COR-L47 (cell line): ENCODE measurements around the gene ZNF280B.
"Not testable (repeated sequence)": the region's sequence is repeated elsewhere in the genome, so short reads cannot be mapped to it uniquely, and the experiment has no call there.

Experiments
- DNase-seq: peaks from one replicate; lab custom pipeline; 2025; lab: John Stamatoyannopoulos, UW

Gene ZNF280B

DNA sequence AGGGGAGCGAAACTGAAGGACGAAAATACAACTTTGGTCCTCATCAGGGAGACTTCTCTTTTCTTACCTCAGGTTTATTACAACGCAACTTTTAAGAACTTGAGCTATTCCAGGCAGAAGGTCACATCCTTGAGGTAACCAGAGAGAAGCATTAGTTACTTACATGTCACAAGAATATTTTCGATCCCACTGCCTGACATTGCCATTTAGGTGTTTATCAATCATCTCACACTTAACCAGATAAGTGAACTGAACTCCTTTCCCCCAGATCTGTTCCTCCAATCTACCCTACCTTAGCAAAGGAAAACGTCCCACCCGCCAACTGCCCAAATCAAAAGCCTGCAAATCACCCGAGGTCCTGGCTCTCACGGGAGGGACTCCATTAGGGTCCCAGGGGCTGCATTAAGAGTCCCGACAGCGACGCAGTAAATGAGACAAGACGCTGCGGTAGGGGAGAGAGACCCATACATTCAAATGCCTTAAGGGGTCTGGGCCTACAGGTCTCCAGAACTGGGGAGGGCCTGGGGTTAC lies 734 bp downstream of the ZNF280B start:
- no peak for DNase-seq

DNA sequence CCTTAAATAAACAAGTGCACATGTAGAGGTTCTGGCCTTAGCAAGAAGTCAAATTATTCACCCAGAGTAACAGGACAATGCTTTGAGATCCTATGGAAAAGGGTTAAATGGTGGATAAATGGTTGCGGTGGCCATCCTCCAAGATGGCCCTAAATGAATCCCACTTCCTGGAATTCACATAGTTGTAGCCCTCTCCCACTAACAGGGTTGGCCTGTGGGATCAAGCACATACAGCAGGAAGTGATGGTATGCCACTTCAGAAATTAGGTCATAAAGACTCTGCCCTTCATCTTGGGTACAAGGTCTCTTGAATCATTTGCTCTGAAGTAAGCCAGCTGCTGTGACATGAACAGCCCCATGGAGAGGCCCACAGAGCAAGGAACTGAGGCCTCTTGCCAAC lies 1.8 kb downstream of the ZNF280B start:
- no peak for DNase-seq

DNA sequence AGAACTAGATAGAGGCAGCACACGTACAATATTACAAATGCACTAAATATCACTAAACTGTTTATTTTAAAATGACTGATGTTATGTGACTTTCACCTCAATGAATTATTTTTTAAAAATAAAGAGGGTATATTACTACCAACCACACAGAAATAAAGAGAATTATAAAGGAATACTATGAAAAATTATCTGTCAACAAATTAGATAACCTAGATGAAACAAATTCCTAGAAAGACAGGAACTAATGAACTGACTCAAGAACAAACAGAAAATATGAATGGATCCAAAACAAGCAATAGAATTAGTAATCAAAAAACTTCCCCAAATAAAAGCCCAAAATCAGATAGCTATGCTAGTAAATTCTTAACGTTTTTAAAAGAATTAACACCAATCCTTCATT lies 10.3 kb downstream of the ZNF280B start:
- DNase-seq, result no peak

DNA sequence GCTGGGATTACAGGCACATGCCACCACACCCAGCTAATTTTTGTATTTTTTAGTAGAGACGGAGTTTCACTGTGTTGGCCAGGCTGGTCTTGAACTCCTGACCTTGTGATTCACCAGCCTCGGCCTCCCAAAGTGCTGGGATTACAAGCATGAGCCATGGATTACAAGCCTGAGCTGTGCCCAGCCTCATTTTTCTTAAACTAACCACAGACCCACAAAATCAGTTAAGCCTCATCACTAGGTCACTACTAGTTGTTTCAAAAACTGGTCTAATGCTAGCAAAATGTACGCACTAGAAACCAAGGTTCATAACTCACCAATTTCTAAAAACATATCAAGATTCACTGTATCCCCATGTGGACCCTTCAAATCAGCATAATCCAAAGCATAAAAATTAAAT lies 17.0 kb downstream of the ZNF280B start:
- DNase-seq, result not testable (repeated sequence)

DNA sequence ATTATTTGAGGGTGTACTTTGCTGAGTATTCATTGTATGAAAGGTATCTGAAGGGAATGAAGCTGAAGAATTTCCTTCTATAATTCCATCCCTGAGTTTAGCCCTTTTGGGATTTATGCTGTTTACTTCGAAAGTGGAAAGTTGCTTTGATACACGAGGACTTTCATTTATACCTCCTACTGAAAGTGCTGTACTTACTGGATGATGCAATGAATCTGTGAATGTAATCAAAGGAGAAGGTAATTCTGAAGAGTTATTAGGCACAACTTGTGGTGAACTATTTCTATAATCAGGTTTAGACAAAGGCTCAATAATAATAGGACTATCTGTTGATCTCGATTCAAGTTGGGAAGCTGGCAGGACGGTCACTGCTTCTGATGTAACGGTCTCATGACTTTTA lies 19.8 kb downstream of the ZNF280B start:
- no peak for DNase-seq

DNA sequence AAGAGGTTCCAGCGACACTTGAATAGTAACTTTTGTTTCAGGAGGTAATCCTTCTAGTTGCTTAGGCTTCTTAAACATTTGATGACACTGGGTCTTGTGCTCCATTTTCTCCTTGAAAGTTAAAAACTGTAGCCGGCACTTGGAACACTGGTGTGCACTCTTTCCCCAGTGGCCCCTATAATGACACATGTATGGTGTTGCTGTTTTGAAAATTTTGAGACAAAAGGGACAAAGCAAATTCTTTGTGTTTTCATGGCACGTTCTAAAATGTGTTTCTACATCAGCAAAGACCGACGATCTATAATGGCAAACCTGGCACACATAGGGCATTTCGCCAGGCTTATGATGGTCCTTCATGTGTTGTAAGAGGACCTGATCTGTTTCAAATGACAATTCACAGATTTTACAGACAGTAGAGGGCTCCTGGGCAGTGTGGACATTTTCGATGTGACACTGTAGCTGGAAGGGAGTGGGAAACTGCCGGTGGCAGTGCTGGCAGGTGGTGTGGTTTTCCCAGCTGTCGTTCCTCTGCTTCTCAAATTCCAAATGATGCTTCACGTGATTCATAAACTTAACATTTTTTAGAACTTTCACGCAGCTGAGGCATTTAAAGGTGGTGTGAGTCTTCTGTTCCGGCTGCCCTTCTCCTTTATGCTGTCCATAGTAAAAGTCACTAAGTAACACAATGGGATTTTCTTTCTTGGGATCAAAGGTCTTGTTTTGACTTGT lies 20.5 kb downstream of the ZNF280B start:
- DNase-seq, result no peak

DNA sequence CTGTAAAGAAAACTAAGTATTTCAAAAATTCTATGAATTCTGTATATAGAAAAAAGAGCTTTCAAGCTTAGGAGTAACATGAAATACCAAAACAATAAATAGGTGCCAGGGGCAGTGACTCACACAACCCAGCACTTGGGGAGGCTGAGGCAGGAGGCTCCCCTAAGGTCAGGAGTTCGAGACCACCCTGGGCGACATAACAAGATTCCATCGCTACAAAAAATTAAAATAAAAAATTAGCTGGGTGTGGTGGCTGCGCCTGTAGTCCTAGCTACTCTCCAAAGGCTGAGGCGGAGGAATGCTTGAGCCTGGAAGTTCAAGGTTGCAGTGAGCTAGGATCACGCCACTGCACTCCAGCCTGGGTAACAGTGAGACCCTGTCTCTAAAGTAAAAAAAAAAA lies 21.5 kb downstream of the ZNF280B start:
- no peak for DNase-seq

DNA sequence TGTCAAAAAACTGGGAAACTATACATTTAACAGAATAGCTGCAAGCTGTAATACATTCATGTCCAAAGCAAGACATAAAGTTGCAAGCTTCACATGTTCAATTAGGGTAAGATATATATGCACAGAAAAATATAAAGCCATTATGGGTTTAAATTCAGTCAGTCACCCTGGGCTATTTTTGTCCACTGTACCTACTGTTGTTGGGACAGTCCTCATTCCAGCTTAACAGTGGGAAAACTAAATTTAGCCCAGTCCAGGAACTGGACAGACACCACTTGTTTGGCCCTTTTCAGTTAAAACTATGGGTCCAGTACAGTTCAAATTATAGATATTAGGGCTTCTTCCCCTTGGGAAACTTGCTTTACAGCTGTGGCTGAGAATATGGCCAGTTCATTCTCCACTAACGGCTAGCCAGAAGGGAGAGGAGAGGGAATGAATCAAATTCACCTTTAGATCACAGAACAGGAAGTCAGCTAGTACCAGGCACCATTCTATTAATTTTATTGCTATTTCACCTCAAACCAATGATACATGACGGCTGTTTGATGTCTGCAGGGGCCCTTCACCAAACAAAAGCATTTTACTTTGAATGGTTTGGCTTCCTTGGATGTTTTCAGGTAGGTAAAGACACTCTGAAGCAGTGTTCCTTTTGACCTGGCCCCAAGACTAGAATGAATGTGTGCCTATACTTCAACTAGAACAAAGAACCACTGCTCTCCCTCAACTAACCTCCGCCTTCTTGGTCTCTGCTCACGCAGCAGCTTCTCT lies 22.2 kb downstream of the ZNF280B start:
- no peak for DNase-seq

DNA sequence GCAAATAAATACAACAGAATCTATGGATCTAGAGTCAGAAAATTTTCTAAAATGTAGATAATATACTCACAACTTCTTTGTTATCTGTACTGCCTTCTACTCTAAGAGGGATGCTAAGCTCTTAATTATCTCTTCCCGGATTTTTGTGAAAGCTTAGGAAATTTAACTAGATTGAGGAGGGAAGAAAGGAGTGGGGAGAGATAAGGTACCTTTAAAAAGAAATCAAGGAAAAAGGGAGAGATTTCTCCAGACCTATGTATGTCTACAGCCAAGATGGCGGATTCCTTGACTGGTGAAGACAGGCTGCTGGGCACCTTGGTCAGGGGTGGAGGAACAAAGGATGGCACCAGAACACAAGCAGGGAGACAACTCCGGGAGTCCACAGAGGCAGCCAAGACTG lies 23.0 kb downstream of the ZNF280B start:
- DNase-seq, result no peak

DNA sequence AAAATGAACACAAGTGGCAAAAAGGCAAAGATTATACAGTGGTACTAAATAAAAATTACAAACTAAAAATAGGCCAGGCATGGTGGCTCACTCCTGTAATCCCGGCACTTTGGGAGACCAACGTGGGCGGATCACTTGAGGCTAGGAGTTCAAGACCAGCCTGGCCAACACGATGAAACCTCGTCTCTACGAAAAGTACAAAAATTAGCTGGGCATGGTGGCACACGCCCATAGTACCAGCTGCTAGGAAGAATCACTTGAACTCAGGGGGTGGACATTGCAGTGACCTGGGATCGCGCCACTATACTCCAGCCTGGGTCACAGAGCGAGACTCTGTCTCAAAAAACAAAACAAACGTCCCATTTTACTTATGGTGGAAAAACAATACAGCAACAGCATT lies 24.5 kb downstream of the ZNF280B start:
- no peak for DNase-seq

DNA sequence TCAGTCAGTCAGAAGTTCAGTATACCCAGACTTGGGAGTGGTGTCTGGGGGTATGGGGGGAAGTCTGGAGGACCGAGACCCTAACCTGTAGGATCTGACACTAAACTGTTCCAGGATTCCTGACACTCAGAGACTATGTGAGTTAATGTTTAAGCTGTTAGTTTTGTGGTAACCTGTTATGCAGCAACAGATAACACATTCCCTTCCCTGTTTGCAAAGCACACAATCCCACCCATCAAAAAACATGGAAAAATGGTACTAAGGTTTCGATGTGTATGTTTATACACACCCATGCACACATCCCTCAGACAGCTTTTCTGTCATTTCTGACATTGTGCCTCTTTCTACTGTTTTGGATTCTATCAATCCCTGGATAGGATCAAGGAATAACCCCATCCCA lies 27.6 kb downstream of the ZNF280B start:
- DNase-seq, result no peak

DNA sequence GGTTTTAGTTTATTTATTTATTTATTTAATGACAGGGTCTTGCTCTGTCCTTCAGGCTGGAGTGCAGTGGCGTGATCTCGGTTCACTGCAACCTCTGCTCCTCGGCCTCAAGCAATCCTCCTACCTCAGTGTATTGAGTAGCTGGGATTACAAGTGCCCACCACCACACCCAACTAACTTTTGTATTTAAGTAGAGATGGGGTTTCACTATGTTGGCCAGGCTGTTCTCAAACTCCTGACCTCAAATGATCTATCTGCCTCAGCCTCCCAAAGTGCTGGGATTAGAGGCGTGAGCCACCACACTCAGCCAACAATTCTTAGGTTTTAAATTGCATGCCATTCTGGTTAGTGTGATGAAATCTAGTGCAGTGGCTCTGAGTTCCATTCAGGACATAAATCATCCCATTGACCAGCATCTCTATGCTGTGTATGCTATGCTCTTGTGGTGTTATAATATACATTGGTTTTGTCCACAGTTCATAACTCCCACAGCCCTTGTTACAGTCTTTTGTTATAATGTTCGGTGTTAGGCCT lies 28.5 kb downstream of the ZNF280B start:
- DNase-seq, result no peak

DNA sequence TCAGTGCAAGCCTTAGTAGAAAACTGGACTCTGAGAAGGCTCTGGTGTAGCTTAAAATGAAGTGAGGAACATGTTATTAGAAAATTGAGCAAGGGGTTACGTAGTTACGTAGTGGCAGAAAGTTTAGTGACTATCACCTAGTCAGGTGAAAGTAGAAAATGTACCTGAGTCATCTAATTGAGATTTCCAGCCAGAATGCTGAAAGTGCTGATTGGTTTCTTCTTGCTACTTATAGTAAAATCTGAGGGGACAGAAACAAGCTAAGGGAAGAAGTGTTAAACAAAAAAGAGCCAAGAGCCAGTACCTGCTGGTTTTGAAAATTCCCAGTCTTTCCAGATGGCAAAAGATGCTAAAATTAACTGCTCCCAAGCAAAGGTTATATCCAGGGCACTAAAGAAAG lies 29.4 kb downstream of the ZNF280B start:
- no peak for DNase-seq

DNA sequence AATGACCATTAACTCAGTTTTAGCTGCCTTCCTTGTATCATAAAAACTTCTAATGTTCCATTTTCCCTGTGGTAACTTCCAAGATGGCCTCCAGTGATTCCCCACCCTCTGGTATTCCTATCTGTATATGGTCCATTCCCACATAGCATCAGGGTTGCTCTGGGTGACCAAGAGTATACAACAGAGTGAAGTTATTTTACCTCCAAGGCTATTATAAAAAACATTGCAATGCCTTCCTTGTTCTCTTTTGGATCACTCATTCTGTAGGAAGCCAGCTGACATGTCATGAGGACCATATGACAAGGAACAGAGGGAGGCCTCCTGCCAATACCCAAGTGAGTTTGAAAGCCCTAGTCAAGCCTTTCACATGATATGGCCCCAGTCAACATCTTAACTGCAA lies 30.1 kb downstream of the ZNF280B start:
- DNase-seq, result no peak

DNA sequence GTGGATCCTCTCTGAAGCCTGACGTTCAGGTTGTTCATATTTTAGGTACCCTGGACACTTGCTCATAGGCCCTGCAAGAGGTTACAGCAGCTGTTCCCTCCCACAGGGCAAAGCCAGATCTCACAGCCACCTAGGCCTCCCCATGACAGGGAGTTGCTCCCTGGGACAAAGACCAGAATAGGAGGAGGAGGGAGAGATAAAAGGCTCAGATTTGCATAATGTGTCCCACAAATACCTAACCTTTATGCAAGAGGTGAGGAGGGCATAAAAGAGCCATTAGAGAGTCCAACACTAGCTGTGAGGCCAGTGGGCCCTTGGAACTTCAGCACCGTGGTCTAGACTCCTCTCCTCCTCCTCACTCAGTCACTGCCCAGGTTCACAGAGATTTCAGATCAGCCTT lies 33.8 kb downstream of the ZNF280B start:
- no peak for DNase-seq

DNA sequence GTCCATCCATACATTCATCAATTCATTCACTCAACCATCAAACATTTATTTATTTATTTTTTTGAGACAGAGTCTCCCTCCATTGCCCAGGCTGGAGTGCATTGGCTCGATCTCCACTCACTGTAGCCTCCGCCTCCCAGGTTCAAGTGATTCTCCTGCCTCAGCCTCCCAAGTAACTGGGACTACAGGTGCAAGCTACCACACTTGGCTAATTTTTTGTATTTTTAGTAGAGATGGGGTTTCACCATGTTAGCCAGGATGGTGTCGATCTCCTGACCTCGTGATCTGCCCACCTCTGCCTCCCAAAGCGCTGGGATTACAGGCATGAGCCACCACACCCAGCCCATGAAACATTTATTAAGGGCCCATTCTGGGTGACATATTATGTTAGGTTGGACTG lies 37.4 kb downstream of the ZNF280B start:
- DNase-seq, result not testable (repeated sequence)

DNA sequence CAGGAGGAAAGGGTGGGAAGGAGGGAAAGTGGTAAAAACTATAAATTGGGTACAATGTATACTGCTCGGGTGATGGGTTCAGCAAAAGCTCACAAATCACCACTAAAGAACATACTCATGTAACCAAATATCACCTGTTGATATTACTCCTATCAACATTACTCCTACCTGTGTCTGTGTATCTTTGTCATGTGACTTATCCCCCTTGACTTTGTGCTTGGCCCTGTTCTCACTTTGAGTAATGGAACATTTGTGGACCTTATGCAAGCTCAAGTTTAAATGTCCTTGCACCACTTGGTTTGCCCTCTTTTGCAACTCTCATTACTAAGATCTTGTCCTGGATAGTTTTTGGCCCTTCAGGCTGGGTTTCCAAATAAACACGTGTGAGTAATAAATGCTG lies 39.0 kb downstream of the ZNF280B start:
- no peak for DNase-seq

DNA sequence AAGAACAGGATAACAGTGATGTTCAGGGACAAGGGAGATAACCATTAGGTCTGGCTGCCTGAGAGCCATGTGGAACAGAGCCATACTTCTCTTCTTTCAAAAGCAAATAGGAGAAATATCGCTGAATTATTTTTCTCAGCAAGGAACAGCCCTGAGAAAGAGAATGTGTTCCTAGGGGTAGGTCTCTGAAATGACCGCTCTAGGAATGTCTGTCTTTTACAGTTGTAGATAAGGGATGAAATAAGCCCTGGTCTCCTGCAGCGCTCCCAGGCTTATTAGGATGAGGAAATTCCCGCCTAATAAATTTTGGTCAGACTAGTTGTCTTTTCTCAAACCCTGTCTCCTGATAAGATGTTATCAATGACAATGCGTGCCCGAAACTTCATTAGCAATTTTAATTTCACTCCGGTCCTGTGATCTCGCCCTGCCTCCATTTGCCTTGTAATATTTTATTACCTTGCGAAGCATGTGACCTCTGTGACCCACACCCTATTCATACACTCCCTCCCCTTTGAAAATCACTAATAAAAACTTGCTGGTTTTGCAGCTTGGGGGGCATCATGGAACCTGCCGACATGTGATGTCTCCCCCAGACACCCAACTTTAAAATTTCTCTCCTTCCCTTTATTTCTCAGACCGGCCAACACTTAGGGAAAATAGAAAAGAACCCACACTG lies 39.6 kb downstream of the ZNF280B start:
- DNase-seq, result not testable (repeated sequence)

DNA sequence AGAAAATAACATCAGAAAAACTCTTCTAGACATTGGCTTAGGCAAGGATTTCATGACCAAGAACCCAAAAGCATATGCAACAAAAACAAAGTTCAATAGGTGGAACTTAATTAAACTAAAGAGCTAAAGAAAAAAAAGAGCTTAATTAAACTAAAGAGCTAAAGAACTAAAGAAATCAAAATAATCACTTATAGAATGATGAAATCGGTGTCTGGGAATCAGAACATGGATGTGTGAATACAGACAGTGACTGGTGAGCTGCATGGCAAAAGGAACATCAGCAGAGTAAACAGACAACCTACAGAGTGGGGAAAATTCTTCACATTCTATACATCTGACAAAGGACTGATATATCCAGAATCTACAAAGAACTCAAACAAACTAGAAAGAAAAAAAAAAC lies 41.4 kb downstream of the ZNF280B start:
- DNase-seq, result no peak

DNA sequence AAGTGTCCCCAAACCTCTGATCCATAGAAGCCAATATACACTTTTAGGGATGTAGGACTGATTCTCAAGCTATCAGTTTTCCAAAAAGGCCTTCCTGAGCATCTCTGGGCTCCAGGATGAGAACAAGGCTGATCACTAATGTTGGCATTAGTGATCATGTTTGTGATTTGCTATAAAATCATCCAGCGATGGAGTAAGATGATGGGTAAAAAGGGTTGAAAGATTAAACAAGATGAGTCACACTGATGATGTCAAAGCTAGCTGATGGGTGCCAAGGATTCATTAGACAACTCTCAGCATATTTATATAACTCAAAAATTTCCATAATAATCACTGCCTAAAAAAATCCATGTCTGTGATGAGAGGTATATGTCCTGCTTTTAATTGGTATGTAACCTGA lies 42.8 kb downstream of the ZNF280B start:
- DNase-seq, result no peak

DNA sequence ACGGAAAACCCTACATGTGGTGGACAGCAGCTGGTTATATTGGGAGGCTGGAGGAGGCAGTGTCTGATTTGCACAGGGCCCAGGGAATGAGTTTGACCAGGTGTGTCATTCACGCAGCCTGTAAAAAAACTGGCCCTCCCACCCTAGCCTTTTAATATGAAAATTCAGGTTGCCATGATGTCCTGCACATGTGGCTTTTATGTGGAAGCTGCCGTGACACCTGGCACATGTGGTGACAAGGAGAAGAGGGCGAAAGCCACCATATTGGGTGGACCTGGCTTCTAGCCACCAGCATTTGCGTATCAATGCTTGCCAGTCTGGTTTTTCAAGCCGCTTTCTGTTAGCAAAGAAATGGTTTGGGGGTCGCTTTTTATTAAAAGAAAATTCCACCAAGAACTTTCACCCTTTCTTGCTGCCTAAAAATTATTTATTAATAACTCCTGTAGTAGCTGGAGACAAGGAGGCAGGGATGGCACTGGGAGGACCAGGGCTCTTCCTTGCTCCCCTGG lies 43.4 kb downstream of the ZNF280B start:
- DNase-seq, result no peak

DNA sequence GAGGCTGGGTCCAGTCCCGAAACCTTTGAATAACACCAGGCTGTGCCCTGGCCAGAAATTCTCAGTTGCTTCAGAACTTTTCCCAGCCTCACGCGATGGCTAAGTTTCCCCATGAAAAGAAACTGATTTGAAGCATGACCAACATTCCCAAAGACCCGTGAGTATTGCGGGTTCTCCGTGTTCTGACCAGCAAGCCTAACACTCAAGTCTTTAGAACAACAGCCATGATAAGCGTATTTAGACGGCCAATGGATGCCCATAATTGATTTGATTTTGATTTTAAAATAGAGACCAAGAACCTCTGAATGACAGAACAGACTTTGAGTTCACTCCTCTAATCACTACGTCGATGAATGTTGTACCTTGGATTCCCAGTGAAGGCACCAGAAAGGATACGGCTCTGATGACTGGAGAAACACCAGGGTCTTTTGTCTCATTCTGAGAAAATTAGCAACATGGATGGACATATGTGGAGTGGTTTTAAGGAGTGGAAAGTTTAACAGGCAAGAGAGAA lies 43.9 kb downstream of the ZNF280B start:
- DNase-seq, result no peak
